Skeletal muscle tissue (tissue), 4 donors: Measurements from ENCODE around the gene RDH12. TPM values are rescaled to one million over a fixed set of nuclear protein-coding genes. Genes with fewer than 3 reads are reported as not detected.
"Not testable (repeated sequence)": the region's sequence is repeated elsewhere in the genome, so short reads cannot be mapped to it uniquely, and the experiment has no call there.

Experiments
- H3K27ac ChIP-seq: one replicate; pipeline ENCODE4 v1.7.0; 2013; ENCODE audit warnings: mild to moderate bottlenecking, low read depth, low read length, inconsistent platforms
- H3K27me3 ChIP-seq, 3 donors: one replicate each; pipeline ENCODE4 v1.7.0; 2013; ENCODE audit warnings: low read length in 3 of 3; ENCODE audit not compliant: control insufficient read depth in 3 of 3, insufficient read depth in 3 of 3
- H3K36me3 ChIP-seq, 3 donors: one replicate each; pipeline ENCODE4 v1.7.0; 2013; ENCODE audit warnings: low read length in 3 of 3; ENCODE audit not compliant: control insufficient read depth in 3 of 3, insufficient read depth in 3 of 3
- H3K4me1 ChIP-seq, 3 donors: one replicate each; pipeline ENCODE4 v1.7.0; 2013; ENCODE audit warnings: low read length in 3 of 3, mild to moderate bottlenecking in 3 of 3; ENCODE audit not compliant: control insufficient read depth in 3 of 3, insufficient read depth in 3 of 3
- H3K4me3 ChIP-seq, 3 donors: one replicate each; pipeline ENCODE4 v1.7.0; 2013; ENCODE audit warnings: low read length in 3 of 3
- H3K9ac ChIP-seq, 3 donors: one replicate each; pipeline ENCODE4 v1.7.0; 2013; ENCODE audit warnings: low read length in 3 of 3, mild to moderate bottlenecking in 3 of 3, moderate library complexity in 2 of 3, low read depth in 1 of 3
- H3K9me3 ChIP-seq, 3 donors: one replicate each; pipeline ENCODE4 v1.7.0; 2013; ENCODE audit warnings: low read length in 3 of 3; ENCODE audit not compliant: control insufficient read depth in 3 of 3
- total RNA-seq: library from RNA; depleted of rRNA; stranded (reverse); fragments of >200 nt; gene quantifications from one replicate; pipeline ENCODE4 v1.2.3, GENCODE V29; 2014
- donor health status: Osteomylitis.

RDH12 gene
- 0.52 TPM for total RNA-seq

DNA sequence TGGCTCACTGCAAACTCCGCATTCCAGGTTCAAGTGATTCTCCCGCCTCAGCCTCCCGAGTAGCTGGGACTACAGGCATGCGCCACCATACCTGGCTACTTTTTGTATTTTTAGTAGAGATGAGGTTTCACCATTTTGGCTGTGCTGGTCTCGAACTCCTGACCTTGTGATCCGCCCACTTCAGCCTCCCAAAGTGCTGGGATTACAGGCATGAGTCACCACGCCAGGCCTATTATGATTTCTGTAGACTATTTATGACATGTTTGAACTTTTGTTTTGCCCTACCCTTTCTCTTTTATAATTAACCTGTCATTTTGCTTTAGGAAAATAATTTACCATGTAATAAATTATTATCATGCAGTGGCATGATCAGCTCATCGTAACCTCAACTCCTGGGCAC is at the start of gene RDH12:
Gene RDH12 (plus strand): TSS at position 395 of the 400 bp plus-strand sequence. CDS start 20,757 bp downstream, outside the sequence.
- H3K9ac ChIP-seq, H3K4me3 ChIP-seq, H3K9me3 ChIP-seq, H3K36me3 ChIP-seq, H3K27ac ChIP-seq, H3K27me3 ChIP-seq, H3K4me1 ChIP-seq: not testable (repeated sequence)

GRCh38 chr14:67652189-67652588 is 49.5 kb upstream of the RDH12 start:
- Histone ChIP-seq H3K36me3 (peaks cover 21 to 73% (median 58%) of the 10 kb centered on the region in 3 donors), H3K27me3 (no peaks in the 10 kb centered on the region), H3K4me1 (peaks cover 0 to 7% (median 0%) of the 10 kb centered on the region in 3 donors), H3K9ac (no peak overlapping the region), H3K4me3 (no peak overlapping the region), H3K9me3 (no peaks in the 10 kb centered on the region), H3K27ac (no peak overlapping the region)

DNA sequence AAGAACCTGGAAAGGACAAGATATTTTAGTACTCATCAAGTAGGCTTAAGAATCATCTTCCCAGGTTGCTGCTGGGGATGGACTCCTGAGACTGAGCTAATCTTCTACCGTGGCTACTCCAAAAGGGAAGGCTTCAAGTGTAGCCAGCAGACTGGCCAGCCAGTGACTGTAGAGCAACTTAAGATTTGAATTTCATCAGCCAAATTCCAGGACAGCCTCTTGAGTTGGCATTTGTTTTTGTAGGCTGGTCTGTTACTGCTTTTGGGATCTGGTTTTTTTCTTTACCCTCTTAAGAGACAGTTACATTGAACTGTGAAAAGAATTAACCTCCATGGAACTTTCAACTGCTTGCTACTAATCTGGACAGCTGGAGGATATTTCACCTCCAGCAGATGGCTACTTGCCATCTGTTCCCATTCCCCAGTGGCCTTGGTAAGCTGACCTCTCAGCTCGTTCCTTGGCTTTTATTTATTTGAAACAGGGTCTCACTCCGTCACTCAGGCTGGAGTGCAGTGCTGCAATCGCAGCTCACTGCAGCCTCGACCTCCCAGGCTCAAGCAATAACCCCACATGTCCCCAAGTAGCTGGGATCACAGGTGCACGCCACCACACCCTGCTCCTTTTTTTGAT is 47.9 kb upstream of the RDH12 start:
- H3K9me3 ChIP-seq: no peaks in the 10 kb centered on the region
- peaks cover 0 to 7% (median 0%) of the 10 kb centered on the region in 3 donors for H3K4me1 ChIP-seq
- H3K27ac ChIP-seq: peak overlapping the region; percentile 2
- H3K9ac ChIP-seq: no peak overlapping the region
- no peak overlapping the region for H3K4me3 ChIP-seq
- H3K27me3 ChIP-seq: no peaks in the 10 kb centered on the region
- peaks cover 21 to 69% (median 59%) of the 10 kb centered on the region in 3 donors for H3K36me3 ChIP-seq

- H3K4me3 ChIP-seq: no peak overlapping the region
- peaks cover 0 to 6% (median 0%) of the 10 kb centered on the region in 3 donors for H3K4me1 ChIP-seq
- no peak overlapping the region for H3K27ac ChIP-seq
- no peak overlapping the region for H3K9ac ChIP-seq
- H3K27me3 ChIP-seq: no peaks in the 10 kb centered on the region
- peaks cover 0 to 11% (median 9%) of the 10 kb centered on the region in 3 donors for H3K36me3 ChIP-seq
- no peaks in the 10 kb centered on the region for H3K9me3 ChIP-seq
Observed at GRCh38 chr14:67663633-67664032, 38.1 kb upstream of the RDH12 start.

DNA sequence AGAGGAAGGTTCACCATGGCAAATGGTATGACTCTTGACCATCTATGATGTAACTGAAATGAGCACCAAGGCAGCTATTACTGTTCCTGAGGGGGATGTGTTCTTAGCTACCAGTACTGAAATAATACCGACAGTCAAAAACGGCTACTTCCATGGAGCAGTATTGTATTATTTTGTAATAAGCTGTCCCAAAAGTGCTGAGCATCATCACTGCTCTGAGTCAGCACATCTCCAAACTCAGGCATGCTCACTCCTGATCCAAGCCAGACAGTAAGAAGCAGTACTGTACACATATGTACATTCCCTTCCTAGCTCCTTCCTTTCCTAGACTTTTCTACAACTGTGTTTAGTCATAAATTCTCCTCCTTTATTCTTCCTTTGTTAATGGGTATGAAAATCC is 35.8 kb upstream of the RDH12 start:
- H3K4me3 ChIP-seq: no peak overlapping the region
- no peak overlapping the region for H3K27ac ChIP-seq
- H3K36me3 ChIP-seq: peaks cover 0 to 1% (median 0%) of the 10 kb centered on the region in 3 donors
- no peaks in the 10 kb centered on the region for H3K9me3 ChIP-seq
- H3K4me1 ChIP-seq: peaks cover 0 to 12% (median 0%) of the 10 kb centered on the region in 3 donors
- no peaks in the 10 kb centered on the region for H3K27me3 ChIP-seq
- no peak overlapping the region for H3K9ac ChIP-seq

DNA sequence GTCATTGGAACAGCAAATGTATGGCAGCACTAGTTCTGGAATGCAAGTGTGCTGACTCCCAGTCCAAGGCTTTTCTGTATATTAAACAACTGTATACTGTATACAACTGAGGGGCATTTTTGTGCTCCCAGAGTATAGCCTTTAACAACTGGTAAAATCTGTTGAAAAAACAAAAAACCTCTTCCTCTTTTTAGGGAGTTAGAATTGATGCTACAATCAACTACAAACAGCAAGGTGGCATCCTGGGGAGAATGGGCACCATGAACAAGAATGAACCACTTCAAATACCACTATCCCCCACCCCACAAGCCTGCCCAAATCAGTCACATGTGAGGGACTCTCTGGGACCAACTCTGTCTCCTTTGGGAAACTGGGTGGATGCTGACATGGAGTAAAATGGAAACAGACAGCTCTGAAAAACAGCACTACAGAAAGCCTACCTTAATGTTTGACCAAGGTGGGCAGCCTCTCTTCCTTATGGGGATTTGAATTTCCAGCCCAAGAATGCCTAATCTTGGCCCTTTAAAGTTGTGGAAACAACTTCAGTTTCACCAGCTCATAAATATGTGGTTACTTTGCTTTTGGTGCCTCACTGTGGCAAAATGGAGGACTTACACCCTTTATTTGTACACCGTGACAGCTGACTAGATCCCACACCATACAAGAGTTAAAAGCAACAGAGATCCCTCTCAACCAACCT is 34.8 kb upstream of the RDH12 start:
- Histone ChIP-seq H3K4me3 (no peak overlapping the region), H3K9ac (no peak overlapping the region), H3K27ac (no peak overlapping the region), H3K36me3 (no peaks in the 10 kb centered on the region), H3K9me3 (no peaks in the 10 kb centered on the region), H3K27me3 (no peaks in the 10 kb centered on the region), H3K4me1 (peaks cover 0 to 17% (median 3%) of the 10 kb centered on the region in 3 donors)

DNA sequence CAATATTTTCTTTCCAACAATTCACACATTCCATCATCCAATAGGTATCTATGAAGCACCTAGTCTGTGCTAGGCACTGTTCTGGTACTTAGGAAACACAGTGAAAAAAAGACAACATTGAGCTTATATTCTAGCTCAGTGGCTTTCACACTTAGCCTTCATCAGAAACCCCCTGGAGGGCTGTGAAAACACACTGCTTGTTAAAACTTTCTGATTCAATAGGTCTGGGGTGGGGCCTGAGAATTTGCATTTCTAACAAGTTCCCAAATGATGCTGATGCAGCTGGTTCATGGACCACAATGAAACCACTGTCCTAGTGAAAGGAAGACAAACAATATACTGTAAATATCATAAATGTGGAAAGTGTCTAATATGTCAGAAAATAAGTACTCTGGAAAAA is 33.1 kb upstream of the RDH12 start:
- Histone ChIP-seq H3K36me3 (no peaks in the 10 kb centered on the region), H3K9me3 (no peaks in the 10 kb centered on the region), H3K4me1 (peaks cover 11 to 29% (median 14%) of the 10 kb centered on the region in 3 donors)

DNA sequence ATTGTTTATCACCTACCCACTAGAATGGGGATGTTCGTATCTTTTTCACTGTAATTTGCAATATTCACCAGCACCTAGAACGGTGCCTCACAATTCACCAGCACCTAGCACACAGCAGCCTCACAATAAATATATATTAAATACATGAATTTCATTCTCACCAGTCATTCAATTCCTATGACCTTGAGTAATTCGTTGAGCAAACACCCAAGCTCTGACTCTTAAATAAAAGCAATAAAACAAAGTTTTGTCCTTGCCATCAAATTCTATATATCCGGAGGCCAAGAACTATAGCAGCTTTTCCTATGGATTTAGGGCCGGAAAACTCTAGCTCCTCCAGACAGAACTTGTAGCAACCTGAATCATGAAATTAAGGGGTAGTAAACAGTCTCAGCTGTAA is 28.2 kb upstream of the RDH12 start:
- Histone ChIP-seq H3K4me1 (peaks cover 17 to 30% (median 20%) of the 10 kb centered on the region in 3 donors), H3K4me3 (peak overlapping the region; percentile 92 to 99 (median 97)), H3K9me3 (no peaks in the 10 kb centered on the region), H3K27me3 (no peaks in the 10 kb centered on the region), H3K27ac (peak overlapping the region; percentile 98), H3K9ac (peak overlapping the region; percentile 97 to 98 (median 98)), H3K36me3 (peaks cover 0 to 8% (median 0%) of the 10 kb centered on the region in 3 donors)

More for the DNA sequence above, 33.1 kb upstream of the RDH12 start:
- H3K27me3 ChIP-seq: no peaks in the 10 kb centered on the region
- no peak overlapping the region for H3K4me3 ChIP-seq
- H3K27ac ChIP-seq: no peak overlapping the region
- H3K9ac ChIP-seq: no peak overlapping the region

- Histone ChIP-seq H3K9ac (peak overlapping the region; percentile 97 to 98 (median 98)), H3K27ac (peak overlapping the region; percentile 98)
Observed at GRCh38 chr14:67674139-67674479, 27.6 kb upstream of the RDH12 start.

More at GRCh38 chr14:67674139-67674479, 27.6 kb upstream of the RDH12 start:
- Histone ChIP-seq H3K36me3 (peaks cover 0 to 8% (median 2%) of the 10 kb centered on the region in 3 donors), H3K9me3 (no peaks in the 10 kb centered on the region), H3K4me3 (peak overlapping the region; percentile 92 to 99 (median 97)), H3K27me3 (no peaks in the 10 kb centered on the region), H3K4me1 (peaks cover 17 to 30% (median 20%) of the 10 kb centered on the region in 3 donors)
